GM12891 (cell line): ENCODE measurements around the gene CHIT1.

Experiments
- PAX5 ChIP-seq: IDR thresholded peaks from 2 replicates; pipeline ENCODE4 v1.6.1; 2011; ENCODE audit warnings: low read length, moderate library complexity, mild to moderate bottlenecking; ENCODE audit not compliant: insufficient read depth, severe bottlenecking
- POLR2A ChIP-seq: IDR thresholded peaks from 2 replicates; pipeline ENCODE4 v1.6.1; 2011; ENCODE audit warnings: low read depth, low read length, control low read depth
- POLR2AphosphoS5 ChIP-seq: IDR thresholded peaks from 2 replicates; pipeline ENCODE4 v1.6.1; 2011; ENCODE audit warnings: low read depth, low read length, control low read depth
- POU2F2 ChIP-seq: IDR thresholded peaks from 2 replicates; pipeline ENCODE4 v1.6.1; 2011; ENCODE audit warnings: low read depth, mild to moderate bottlenecking, control low read depth, low read length, moderate library complexity
- SPI1 ChIP-seq: IDR thresholded peaks from 2 replicates; pipeline ENCODE4 v1.6.1; 2011; ENCODE audit warnings: low read depth, low read length, control low read depth
- TAF1 ChIP-seq: IDR thresholded peaks from 2 replicates; pipeline ENCODE4 v1.6.1; 2011; ENCODE audit warnings: low read depth, low read length, control low read depth

- no peak for TF ChIP-seq TAF1
- TF ChIP-seq SPI1, result no peak
- no peak for TF ChIP-seq POLR2A
- TF ChIP-seq POU2F2, result no peak
- TF ChIP-seq POLR2AphosphoS5, result no peak
- no peak for TF ChIP-seq PAX5
These were observed 52.5 kb downstream of the CHIT1 start for GRCh38 chr1:203177036-203177405.
